ACC112 (cell line): ENCODE measurements around the gene RADX.

Experiments used
- H2AFZ ChIP-seq: fragments of 200-600 bp; sonication (generic); one replicate; pipeline ENCODE4 v1.6.0; 2017; ENCODE audit warnings: antibody characterized with exemption, low read length; ENCODE audit not compliant: unreplicated experiment
- H3K27ac ChIP-seq: fragments of 200-600 bp; sonication (generic); 2 replicates; pipeline ENCODE4 v1.5.1; 2014; ENCODE audit warnings: low read depth, mild to moderate bottlenecking, antibody characterized with exemption, low read length, moderate library complexity
- H3K27me3 ChIP-seq: fragments of 200-600 bp; sonication (generic); 2 replicates; pipeline ENCODE4 v1.6.1; 2014; ENCODE audit warnings: mild to moderate bottlenecking, antibody characterized with exemption, low read length, moderate library complexity, mixed read lengths; ENCODE audit not compliant: insufficient read depth
- H3K36me3 ChIP-seq: fragments of 200-600 bp; sonication (generic); 2 replicates; pipeline ENCODE4 v1.6.1; 2016; ENCODE audit warnings: mild to moderate bottlenecking, antibody characterized with exemption, low read length, moderate library complexity, mixed read lengths; ENCODE audit not compliant: insufficient read depth
- H3K4me1 ChIP-seq: fragments of 200-600 bp; sonication (generic); one replicate; pipeline ENCODE4 v1.6.1; 2016; ENCODE audit warnings: low read length, mixed read lengths; ENCODE audit not compliant: insufficient read depth, unreplicated experiment, control insufficient read depth
- H3K4me3 ChIP-seq: fragments of 200-600 bp; sonication (generic); 2 replicates; pipeline ENCODE4 v1.5.1; 2014; ENCODE audit warnings: mild to moderate bottlenecking, low read depth, low read length
- H3K79me2 ChIP-seq: fragments of 200-600 bp; sonication (generic); one replicate; pipeline ENCODE4 v1.6.0; 2016; ENCODE audit warnings: low read length; ENCODE audit not compliant: control insufficient read depth, unreplicated experiment, insufficient read depth

Gene RADX

DNA sequence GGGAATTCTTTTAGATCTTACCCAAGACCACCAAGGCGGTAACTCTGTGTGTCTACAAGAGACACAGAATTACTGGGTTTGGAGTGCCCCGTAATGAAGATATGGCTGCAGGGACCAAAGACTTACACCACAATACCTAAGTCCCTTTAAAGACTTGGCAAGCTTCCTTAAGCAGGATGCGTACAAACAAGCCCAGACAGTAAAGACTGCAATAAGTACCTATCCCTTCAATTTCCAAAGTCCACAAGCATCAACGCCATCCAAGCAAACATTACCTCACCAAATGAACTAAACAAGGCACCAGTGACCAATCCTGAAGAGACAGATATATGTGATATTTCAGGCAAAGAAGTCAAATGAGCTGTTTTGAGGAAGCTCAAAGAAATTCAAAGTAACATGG is 72.4 kb downstream of the RADX start:
- H3K36me3 ChIP-seq = no peaks in the 10 kb centered on the region
- H3K4me3 ChIP-seq = no peak overlapping the region
- H3K4me1 ChIP-seq = no peaks in the 10 kb centered on the region
- H3K79me2 ChIP-seq = no peaks in the 10 kb centered on the region
- H3K27ac ChIP-seq = no peak overlapping the region
- H2AFZ ChIP-seq = no peak overlapping the region
- no peaks in the 10 kb centered on the region for H3K27me3 ChIP-seq

- Histone ChIP-seq H3K36me3 (no peaks in the 10 kb centered on the region), H3K27me3 (no peaks in the 10 kb centered on the region), H3K4me1 (no peaks in the 10 kb centered on the region), H3K27ac (no peak overlapping the region), H3K79me2 (no peaks in the 10 kb centered on the region), H2AFZ (no peak overlapping the region), H3K4me3 (no peak overlapping the region)
Measured at GRCh38 chrX:106692425-106693065, 80.8 kb downstream of the RADX start.

DNA sequence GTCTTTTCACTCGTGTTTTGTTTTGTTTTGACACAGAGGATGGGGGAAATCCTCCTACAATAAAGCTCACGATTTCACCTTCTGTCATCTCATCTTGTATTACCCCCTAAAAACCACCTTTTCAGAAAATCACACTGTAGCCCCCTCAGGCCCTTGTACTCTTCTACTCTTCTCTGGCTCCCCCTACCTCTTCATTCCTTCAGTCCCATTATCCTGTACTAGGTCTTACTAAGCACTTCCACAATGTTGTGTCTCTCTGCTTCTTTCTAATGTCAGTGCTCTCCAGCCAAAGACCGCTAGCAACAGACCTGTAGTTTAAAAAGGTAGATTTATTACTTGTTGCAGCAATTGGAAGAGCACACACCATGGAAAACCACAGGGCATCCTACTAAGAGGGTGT is 84.7 kb downstream of the RADX start:
- no peak overlapping the region for H3K27ac ChIP-seq
- no peaks in the 10 kb centered on the region for H3K27me3 ChIP-seq
- no peaks in the 10 kb centered on the region for H3K36me3 ChIP-seq
- no peaks in the 10 kb centered on the region for H3K79me2 ChIP-seq
- no peak overlapping the region for H3K4me3 ChIP-seq
- H3K4me1 ChIP-seq = no peaks in the 10 kb centered on the region
- no peak overlapping the region for H2AFZ ChIP-seq

- Histone ChIP-seq H3K27ac (no peak overlapping the region), H3K27me3 (no peaks in the 10 kb centered on the region), H3K4me3 (no peak overlapping the region), H2AFZ (no peak overlapping the region), H3K36me3 (no peaks in the 10 kb centered on the region), H3K4me1 (no peaks in the 10 kb centered on the region), H3K79me2 (no peaks in the 10 kb centered on the region)
Measured at GRCh38 chrX:106698693-106699092, 86.9 kb downstream of the RADX start.

GRCh38 chrX:106702636-106703035 is 90.9 kb downstream of the RADX start:
- no peaks in the 10 kb centered on the region for H3K79me2 ChIP-seq
- no peaks in the 10 kb centered on the region for H3K36me3 ChIP-seq
- no peak overlapping the region for H3K4me3 ChIP-seq
- peaks cover 2% of the 10 kb centered on the region for H3K4me1 ChIP-seq
- H3K27me3 ChIP-seq = no peaks in the 10 kb centered on the region
- H2AFZ ChIP-seq = no peak overlapping the region
- no peak overlapping the region for H3K27ac ChIP-seq

GRCh38 chrX:106706466-106706865 is 94.7 kb downstream of the RADX start:
- no peak overlapping the region for H3K27ac ChIP-seq
- no peaks in the 10 kb centered on the region for H3K27me3 ChIP-seq
- H3K4me3 ChIP-seq = no peak overlapping the region
- no peaks in the 10 kb centered on the region for H3K79me2 ChIP-seq
- H3K36me3 ChIP-seq = no peaks in the 10 kb centered on the region
- peaks cover 7% of the 10 kb centered on the region for H3K4me1 ChIP-seq
- H2AFZ ChIP-seq = no peak overlapping the region

DNA sequence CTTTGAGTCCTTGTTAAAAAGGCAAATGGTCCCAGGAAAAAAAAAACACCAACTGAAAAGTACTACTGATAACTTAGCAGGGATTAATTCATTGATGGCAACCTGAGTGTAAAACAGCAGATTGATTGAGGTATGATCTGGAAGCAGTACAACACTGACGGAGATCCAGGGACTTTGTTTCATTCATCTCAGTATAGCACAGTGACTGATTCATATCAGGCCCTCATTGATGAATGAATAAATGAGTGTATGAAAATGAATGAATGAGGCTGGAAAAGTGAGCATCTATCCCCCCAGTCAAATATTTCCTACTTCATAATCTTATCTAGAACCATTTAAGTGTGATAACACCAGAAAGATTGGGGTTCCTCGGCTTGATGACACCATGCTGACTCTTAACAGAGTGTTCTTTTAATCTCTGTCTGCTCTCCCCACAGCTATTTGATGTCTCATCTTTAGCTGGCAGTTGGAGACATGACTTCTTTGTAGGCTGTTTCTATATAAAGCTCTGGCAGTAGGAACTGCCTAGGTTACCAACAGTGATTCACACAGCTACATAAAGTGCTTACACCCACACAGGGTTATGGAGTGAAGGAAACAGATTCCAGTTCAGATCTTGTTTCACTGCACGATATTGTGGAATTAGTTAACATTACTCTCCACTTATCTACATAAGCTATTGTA is 96.1 kb downstream of the RADX start:
- H2AFZ ChIP-seq = peak overlapping the region; percentile 96
- H3K27me3 ChIP-seq = no peaks in the 10 kb centered on the region
- H3K27ac ChIP-seq = peak overlapping the region; percentile 82
- no peaks in the 10 kb centered on the region for H3K36me3 ChIP-seq
- no peak overlapping the region; the same call in 1 of the 2 replicates for H3K4me3 ChIP-seq
- H3K4me1 ChIP-seq = peaks cover 7% of the 10 kb centered on the region
- no peaks in the 10 kb centered on the region for H3K79me2 ChIP-seq

GRCh38 chrX:106710771-106711170 is 99.0 kb downstream of the RADX start:
- no peaks in the 10 kb centered on the region for H3K27me3 ChIP-seq

GRCh38 chrX:106711375-106711774 is 99.6 kb downstream of the RADX start:
- peaks cover 7% of the 10 kb centered on the region for H3K4me1 ChIP-seq
- H3K4me3 ChIP-seq = no peak overlapping the region
- H3K79me2 ChIP-seq = no peaks in the 10 kb centered on the region
- H3K27ac ChIP-seq = no peak overlapping the region
- no peaks in the 10 kb centered on the region for H3K36me3 ChIP-seq
- H3K27me3 ChIP-seq = no peaks in the 10 kb centered on the region
- no peak overlapping the region for H2AFZ ChIP-seq

More at GRCh38 chrX:106710771-106711170, 99.0 kb downstream of the RADX start:
- Histone ChIP-seq H3K4me1 (peaks cover 7% of the 10 kb centered on the region), H3K27ac (no peak overlapping the region), H3K36me3 (no peaks in the 10 kb centered on the region), H2AFZ (no peak overlapping the region), H3K79me2 (no peaks in the 10 kb centered on the region), H3K4me3 (no peak overlapping the region)

DNA sequence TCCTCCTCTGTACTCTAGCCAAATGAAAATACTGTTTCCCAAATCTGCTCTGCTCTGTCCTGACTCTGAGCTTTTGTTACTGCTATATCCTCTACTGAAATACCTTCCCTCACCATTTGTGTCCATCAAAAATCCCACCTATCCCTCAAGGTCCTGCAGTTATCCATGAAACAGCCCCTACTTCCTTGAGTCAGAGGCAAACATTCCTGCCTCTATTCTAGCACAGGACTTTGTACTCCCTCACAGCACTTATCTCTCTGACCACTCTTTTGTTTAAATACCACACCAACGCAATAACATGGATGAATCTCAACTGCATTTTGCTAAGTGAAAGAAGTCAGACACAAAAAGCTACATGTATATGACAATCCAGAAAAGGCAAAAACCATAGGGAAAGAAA is 104.2 kb downstream of the RADX start:
- H2AFZ ChIP-seq = no peak overlapping the region
- H3K27me3 ChIP-seq = no peaks in the 10 kb centered on the region
- no peak overlapping the region for H3K27ac ChIP-seq
- no peak overlapping the region for H3K4me3 ChIP-seq
- H3K4me1 ChIP-seq = no peaks in the 10 kb centered on the region
- H3K36me3 ChIP-seq = no peaks in the 10 kb centered on the region
- H3K79me2 ChIP-seq = no peaks in the 10 kb centered on the region

GRCh38 chrX:106716463-106716862 is 104.7 kb downstream of the RADX start:
- Histone ChIP-seq H3K79me2 (no peaks in the 10 kb centered on the region), H3K27me3 (no peaks in the 10 kb centered on the region), H3K4me1 (no peaks in the 10 kb centered on the region), H3K4me3 (no peak overlapping the region), H3K36me3 (no peaks in the 10 kb centered on the region), H3K27ac (no peak overlapping the region), H2AFZ (no peak overlapping the region)
